Upper lobe of left lung (tissue), 6 donors: Measurements from ENCODE around the gene MACROD2. TPM values are rescaled to one million over a fixed set of nuclear protein-coding genes. Genes with fewer than 3 reads are reported as not detected.
A peak's percentile ranks its signal among the peaks of the same experiment; 100 is the strongest.
"Not testable (repeated sequence)": the region's sequence is repeated elsewhere in the genome, so short reads cannot be mapped to it uniquely, and the experiment has no call there.

Source experiments
- ATAC-seq, 2 donors: fragments of 200-7000 bp; cut with Tn5 transposase; one replicate each; pipeline ENCODE4 v1.9.1; 2022; ENCODE audit warnings: mild to moderate bottlenecking in 2 of 2, moderate library complexity in 2 of 2; ENCODE audit not compliant: low FRiP score in 2 of 2
- DNase-seq, 2 donors: peaks; one replicate each; pipeline ENCODE4 v3.0.0-alpha.2; 2019 to 2020
- H3K27ac ChIP-seq, 4 donors: fragments of 200-600 bp; sonication (generic); one replicate each; pipeline ENCODE4 v1.5.1; 2016 to 2019
- H3K27me3 ChIP-seq, 4 donors: fragments of 200-600 bp; sonication (generic); one replicate each; pipeline ENCODE4 v1.5.1; 2017 to 2019
- H3K36me3 ChIP-seq, 4 donors: fragments of 200-600 bp; sonication (generic); one replicate each; pipeline ENCODE4 v1.5.1; 2016 to 2019
- H3K4me1 ChIP-seq, 4 donors: fragments of 200-600 bp; sonication (generic); one replicate each; pipeline ENCODE4 v1.5.1; 2018 to 2019
- H3K4me3 ChIP-seq, 4 donors: fragments of 200-600 bp; sonication (generic); one replicate each; pipeline ENCODE4 v1.5.1; 2017 to 2019; ENCODE audit warnings: mild to moderate bottlenecking in 2 of 4, moderate library complexity in 1 of 4
- H3K9me3 ChIP-seq, 4 donors: fragments of 200-600 bp; sonication (generic); one replicate each; pipeline ENCODE4 v1.5.1; 2018 to 2019
- EP300 ChIP-seq, 4 donors: sonication (generic); formaldehyde crosslinking; IDR thresholded peaks; one replicate each; pipeline ENCODE4 v1.5.1; 2017; ENCODE audit warnings: antibody characterized with exemption in 4 of 4, control low read depth in 2 of 4
- POLR2A ChIP-seq, 4 donors: fragments of 450-650 bp; IDR thresholded peaks; one replicate each; pipeline ENCODE4 v1.5.1; 2016 to 2017; ENCODE audit warnings: antibody characterized with exemption in 4 of 4, mild to moderate bottlenecking in 2 of 4
- POLR2AphosphoS5 ChIP-seq, 2 donors: sonication (generic); formaldehyde crosslinking; IDR thresholded peaks; one replicate each; pipeline ENCODE4 v1.5.1; 2017; ENCODE audit warnings: antibody characterized with exemption in 2 of 2
- WGBS, 2 donors: methylation state at CpG; one replicate each; pipeline ENCODE4 v1.1.5; 2017 to 2018; 5-methylcytosine and 5-hydroxymethylcytosine counted together
- total RNA-seq, 6 donors: library from RNA; depleted of rRNA in 4 of 6; stranded (reverse); fragments of >200 nt in 4 of 6; gene quantifications; one replicate each; pipeline versions ENCODE4 v1.1.0 to v1.2.1, GENCODE V29; 2016 to 2021
- TF ChIP-seq, protein P1 (sequence below), 6 experiments: fragments of 450-650 bp in 4 of 6; fragments of 200-600 bp in 2 of 6; sonication (generic) in 2 of 6; IDR thresholded peaks; one replicate each; pipeline ENCODE4 v1.5.1; 2016 to 2019; ENCODE audit warnings: antibody characterized with exemption in 6 of 6
- donor health status: DM: no; HTN: no; CAD: no; lungs with moderate emphysema.
- donor health status: DM: no; HTN: yes; CAD: no; lungs with severe emphysema.

Gene MACROD2
- total RNA-seq, 6 donors from 2014 or later = 20.7 to 84.3 (median 36.3) TPM

DNA sequence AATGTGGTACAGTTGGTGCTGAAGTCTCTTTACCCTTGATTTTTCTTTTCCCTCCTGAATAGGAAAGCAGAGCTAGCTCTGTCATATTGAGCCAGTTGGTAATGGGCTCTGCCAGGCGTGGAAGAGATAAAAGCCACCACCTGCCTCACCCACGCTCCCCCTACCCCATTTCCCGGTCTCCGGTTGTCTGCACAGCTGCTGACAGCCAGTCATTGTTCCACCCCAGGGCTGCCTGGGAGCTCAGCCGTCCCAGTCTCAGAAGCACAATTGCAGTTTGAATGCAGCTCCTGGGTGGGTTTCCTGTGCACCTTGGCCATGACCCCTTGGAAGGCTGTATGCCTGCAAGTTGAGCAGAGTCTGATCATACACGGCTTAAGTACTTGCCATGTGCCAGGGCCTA is 1017.2 kb downstream of the MACROD2 start:
- H3K9me3 ChIP-seq = peaks cover 0 to 5% (median 0%) of the 10 kb centered on the region in 4 donors
- no peak for DNase-seq
- no peak for ATAC-seq
- no peaks in the 10 kb centered on the region for H3K36me3 ChIP-seq
- no peak overlapping the region for H3K27ac ChIP-seq
- TF ChIP-seq EP300 (IDR thresholded peaks at IDR 0.05) (no peak), POLR2A (IDR thresholded peaks at IDR 0.05) (no peak), POLR2AphosphoS5 (IDR thresholded peaks at IDR 0.05) (no peak)
- TF ChIP-seq, protein P1, sequence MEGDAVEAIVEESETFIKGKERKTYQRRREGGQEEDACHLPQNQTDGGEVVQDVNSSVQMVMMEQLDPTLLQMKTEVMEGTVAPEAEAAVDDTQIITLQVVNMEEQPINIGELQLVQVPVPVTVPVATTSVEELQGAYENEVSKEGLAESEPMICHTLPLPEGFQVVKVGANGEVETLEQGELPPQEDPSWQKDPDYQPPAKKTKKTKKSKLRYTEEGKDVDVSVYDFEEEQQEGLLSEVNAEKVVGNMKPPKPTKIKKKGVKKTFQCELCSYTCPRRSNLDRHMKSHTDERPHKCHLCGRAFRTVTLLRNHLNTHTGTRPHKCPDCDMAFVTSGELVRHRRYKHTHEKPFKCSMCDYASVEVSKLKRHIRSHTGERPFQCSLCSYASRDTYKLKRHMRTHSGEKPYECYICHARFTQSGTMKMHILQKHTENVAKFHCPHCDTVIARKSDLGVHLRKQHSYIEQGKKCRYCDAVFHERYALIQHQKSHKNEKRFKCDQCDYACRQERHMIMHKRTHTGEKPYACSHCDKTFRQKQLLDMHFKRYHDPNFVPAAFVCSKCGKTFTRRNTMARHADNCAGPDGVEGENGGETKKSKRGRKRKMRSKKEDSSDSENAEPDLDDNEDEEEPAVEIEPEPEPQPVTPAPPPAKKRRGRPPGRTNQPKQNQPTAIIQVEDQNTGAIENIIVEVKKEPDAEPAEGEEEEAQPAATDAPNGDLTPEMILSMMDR (IDR thresholded peaks at IDR 0.05) = no peak
- H3K4me1 ChIP-seq = peaks cover 0 to 4% (median 0%) of the 10 kb centered on the region in 4 donors
- H3K4me3 ChIP-seq = no peak overlapping the region
- WGBS, 2 donors = 56 to 66% methylated on average over 6 of the region's 6 CpGs
- no peaks in the 10 kb centered on the region for H3K27me3 ChIP-seq

DNA sequence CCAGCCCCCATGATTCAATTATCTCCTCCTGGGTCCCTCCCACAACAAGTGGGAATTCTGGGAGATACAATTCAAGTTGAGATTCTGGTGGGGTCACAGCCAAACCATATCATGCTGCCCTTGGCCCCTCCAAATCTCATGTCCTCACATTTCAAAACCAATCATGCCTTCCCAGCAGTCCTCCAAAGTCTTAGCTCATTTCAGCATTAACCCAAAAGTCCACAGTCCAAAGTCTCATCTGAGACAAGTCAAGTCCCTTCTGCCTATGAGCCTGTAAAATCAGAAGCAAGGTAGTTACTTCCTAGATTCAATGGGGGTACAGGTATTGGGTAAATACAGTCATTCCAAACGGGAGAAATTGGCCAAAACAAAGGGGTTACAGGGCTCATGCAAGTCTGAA is 1021.6 kb downstream of the MACROD2 start:
- not testable (repeated sequence) for H3K4me3 ChIP-seq, H3K27me3 ChIP-seq, H3K27ac ChIP-seq, DNase-seq, H3K4me1 ChIP-seq, H3K9me3 ChIP-seq, ATAC-seq, H3K36me3 ChIP-seq
- 80 to 87% methylated on average over 1 of the region's 1 CpG for WGBS, 2 donors

DNA sequence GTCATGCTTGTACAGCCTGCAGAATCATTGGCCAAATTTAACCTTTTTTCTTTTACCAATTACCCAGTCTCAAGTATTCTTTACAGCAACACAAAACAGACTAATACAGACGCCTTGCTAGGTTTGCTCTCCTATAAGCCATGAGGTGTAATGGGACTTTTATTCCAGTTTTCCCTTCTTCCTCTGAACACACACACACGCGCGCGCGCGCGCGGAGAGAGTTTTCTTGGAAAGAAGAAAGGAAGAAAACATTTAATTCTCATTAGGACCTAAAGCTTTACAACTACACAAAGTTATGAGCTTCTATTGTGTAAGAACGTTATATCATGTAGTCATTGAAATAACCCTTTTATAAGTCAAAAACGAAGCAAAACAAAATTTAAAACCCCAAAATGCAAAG is 1023.6 kb downstream of the MACROD2 start:
- Histone ChIP-seq H3K9me3 (peaks cover 0 to 8% (median 0%) of the 10 kb centered on the region in 4 donors), H3K4me3 (no peak overlapping the region), H3K27ac (no peak overlapping the region), H3K36me3 (no peaks in the 10 kb centered on the region), H3K27me3 (no peaks in the 10 kb centered on the region), H3K4me1 (no peaks in the 10 kb centered on the region)
- WGBS, 2 donors = 91 to 93% methylated on average over 11 of the region's 11 CpGs
- ATAC-seq = no peak
- DNase-seq = peak in 1 of 2 donors; percentile 51
- TF ChIP-seq, protein P1 (IDR thresholded peaks at IDR 0.05) = no peak
- TF ChIP-seq POLR2AphosphoS5 (IDR thresholded peaks at IDR 0.05) = no peak
- no peak for TF ChIP-seq EP300 (IDR thresholded peaks at IDR 0.05)
- no peak for TF ChIP-seq POLR2A (IDR thresholded peaks at IDR 0.05)

DNA sequence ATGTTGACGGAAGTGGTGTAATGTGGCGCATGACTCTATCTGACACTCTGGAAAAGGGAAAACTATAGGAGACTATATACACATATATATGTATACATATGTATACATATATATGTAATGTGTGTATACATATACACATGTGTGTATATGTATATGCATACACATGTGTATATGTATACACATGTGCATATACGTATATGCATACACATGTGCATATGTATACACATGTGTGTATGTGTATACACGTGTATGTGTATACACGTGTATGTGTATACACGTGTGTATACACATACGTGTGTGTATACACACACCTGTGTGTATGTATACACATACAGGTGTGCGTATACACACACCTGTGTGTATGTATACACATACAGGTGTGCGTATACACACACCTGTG is 1025.5 kb downstream of the MACROD2 start:
- H3K4me1 ChIP-seq = no peaks in the 10 kb centered on the region
- H3K27me3 ChIP-seq = no peaks in the 10 kb centered on the region
- no peak for DNase-seq
- 88 to 93% methylated on average over 9 of the region's 9 CpGs for WGBS, 2 donors
- H3K4me3 ChIP-seq = no peak overlapping the region
- peaks cover 0 to 8% (median 0%) of the 10 kb centered on the region in 4 donors for H3K9me3 ChIP-seq
- no peaks in the 10 kb centered on the region for H3K36me3 ChIP-seq
- TF ChIP-seq POLR2AphosphoS5 (IDR thresholded peaks at IDR 0.05) = no peak
- TF ChIP-seq, protein P1 (IDR thresholded peaks at IDR 0.05) = no peak
- H3K27ac ChIP-seq = no peak overlapping the region
- ATAC-seq = no peak

DNA sequence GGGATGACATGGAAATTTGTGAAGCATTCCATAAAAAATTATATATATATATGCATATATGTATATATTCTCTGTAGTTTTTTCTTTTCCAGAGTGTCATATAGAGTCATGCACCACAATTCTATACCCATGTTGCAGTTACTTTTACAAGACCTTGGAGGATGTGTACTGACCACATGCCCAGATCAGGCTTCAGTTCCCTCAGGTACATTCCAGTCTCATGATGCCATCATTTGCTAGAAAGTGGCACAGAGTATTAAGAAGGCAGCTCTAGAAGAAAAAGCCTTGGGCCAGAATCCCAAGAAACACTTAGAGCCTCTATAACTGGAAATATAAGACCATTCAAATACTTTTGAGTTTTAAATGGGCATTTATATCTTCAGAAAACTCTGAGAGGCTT is 1027.6 kb downstream of the MACROD2 start:
- ATAC-seq = no peak
- H3K36me3 ChIP-seq = no peaks in the 10 kb centered on the region
- no peaks in the 10 kb centered on the region for H3K9me3 ChIP-seq
- H3K4me3 ChIP-seq = no peak overlapping the region
- DNase-seq = no peak
- H3K27ac ChIP-seq = no peak overlapping the region
- no peaks in the 10 kb centered on the region for H3K4me1 ChIP-seq
- no peaks in the 10 kb centered on the region for H3K27me3 ChIP-seq
- TF ChIP-seq EP300 (IDR thresholded peaks at IDR 0.05) = no peak
- TF ChIP-seq, protein P1 (IDR thresholded peaks at IDR 0.05) = no peak
- TF ChIP-seq POLR2AphosphoS5 (IDR thresholded peaks at IDR 0.05) = no peak
- TF ChIP-seq POLR2A (IDR thresholded peaks at IDR 0.05) = no peak
